HG03175 (cell line): ENCODE data around the gene RAG1.
"Not testable (repeated sequence)": the region's sequence is repeated elsewhere in the genome, so short reads cannot be mapped to it uniquely, and the experiment has no call there.

Experiments
- ATAC-seq: cut with Tn5 transposase; IDR thresholded peaks from one replicate; pipeline ENCODE4 v1.9.1; 2021; ENCODE audit warnings: mild to moderate bottlenecking, moderate library complexity; ENCODE audit not compliant: unreplicated experiment

RAG1 gene

DNA sequence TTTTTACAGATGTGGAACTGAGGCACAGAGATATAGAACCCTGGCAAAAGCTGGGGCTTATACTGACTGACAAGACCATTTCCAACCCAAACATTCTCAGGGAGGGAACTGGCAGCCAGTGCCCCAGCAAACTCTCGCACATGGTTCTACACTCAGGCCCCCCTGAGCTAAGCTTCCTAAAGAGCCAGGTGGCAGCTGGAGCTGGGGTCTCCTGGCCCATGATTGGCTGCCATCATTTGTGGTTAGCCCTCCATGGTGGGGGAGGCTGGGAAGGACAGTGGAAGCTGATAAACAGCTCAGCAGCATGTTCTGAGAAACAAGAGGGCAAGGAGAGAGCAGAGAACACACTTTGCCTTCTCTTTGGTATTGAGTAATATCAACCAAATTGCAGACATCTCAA lies at the start of gene RAG1:
TSS of gene RAG1 (plus strand) at position 314 of the 400 bp plus-strand sequence. CDS start 5,298 bp downstream, outside the sequence.
- no peak for ATAC-seq

DNA sequence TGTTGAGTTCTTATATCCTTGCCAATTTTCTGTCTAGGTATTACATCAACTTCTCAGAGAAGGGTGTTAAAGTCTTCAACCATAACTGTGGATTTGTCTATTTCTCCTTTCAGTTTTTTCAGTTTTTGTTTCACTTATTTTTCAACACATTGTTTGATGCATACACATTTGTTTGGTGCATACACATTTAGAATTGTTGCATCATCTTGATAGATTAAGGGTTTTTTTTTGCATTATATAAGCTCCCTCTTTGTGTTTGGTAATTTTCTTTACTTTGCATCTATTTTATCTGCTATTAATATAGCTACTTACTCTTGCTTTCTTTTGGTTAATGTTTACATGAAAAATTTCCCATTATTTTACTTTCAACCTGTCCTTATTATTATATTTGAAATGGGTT lies 37.0 kb upstream of the RAG1 start:
- ATAC-seq: no peak

DNA sequence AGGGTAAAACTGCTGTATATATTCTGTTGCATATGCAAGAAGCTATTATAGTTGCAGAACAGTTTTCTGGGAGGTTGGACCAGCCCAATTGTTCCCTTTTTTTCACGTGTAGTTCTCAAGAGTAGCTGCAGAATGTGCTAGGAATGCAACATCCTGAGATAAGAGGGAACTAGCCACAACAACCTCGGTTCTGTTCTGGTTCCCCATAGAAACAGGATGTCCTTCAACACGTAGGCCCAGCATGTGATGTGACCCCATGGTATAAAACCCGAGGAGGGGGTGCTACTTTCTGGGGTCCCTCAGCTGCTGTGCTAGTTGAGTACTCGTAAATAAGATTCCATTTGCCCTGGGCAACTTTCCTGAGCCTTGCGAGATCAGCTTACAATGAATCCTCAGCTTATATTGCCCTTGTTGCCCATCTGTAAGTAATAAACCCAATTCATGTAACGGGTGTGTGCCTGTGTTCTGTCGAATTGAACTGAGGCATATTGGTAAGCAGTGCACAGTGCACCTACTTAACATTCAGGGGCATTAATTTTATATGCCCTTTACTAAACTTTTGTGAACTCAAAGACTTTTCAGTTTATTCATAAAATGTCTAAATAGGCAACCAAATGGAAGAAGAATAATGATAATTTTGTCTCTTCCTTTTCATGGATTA lies 34.7 kb upstream of the RAG1 start:
- ATAC-seq: no peak

DNA sequence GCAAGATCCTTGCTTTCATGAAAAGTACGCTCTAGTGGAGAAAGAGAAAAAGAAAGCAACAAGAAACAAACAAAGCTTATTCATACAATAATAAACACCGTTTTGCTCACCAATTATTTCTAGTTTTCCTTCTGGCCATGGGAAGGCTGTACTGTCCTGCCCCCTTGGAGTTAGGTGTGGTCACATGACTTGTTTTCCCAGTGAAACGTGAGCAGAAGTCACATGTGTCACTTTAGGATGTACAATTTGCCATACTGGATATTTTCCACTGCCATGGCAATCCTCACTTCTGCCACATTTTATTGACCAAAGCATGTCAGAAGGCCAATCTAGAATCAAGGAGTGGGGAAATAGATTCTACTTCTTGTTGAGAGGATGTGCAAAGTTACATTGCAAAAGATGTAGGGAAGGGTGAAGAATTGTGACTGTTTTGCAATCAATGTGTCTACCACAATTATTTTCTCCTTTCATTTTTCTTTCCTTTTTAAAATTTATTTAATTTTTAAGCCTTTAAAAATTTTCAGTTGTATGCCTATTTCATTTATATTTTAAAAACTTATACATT lies 33.4 kb upstream of the RAG1 start:
- ATAC-seq: no peak

DNA sequence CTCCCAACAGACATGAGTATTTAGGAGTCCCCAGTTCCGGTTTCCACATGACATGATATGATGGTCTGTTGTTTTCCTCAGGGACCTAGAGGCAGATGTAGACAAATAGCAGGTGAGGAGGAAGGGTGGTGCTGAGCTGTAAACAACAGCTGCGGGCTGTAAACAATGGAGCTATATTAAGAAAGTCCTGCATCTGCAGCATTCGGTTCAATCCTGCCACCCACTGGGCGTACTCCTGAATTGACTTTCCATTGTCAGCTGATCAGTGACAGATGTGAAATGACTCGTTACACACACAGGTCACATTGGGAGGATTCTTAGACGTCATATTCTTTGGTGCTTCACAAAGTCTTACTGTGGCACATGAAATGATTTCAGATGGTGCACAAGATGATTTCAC lies 26.8 kb upstream of the RAG1 start:
- ATAC-seq: peak; percentile 96

DNA sequence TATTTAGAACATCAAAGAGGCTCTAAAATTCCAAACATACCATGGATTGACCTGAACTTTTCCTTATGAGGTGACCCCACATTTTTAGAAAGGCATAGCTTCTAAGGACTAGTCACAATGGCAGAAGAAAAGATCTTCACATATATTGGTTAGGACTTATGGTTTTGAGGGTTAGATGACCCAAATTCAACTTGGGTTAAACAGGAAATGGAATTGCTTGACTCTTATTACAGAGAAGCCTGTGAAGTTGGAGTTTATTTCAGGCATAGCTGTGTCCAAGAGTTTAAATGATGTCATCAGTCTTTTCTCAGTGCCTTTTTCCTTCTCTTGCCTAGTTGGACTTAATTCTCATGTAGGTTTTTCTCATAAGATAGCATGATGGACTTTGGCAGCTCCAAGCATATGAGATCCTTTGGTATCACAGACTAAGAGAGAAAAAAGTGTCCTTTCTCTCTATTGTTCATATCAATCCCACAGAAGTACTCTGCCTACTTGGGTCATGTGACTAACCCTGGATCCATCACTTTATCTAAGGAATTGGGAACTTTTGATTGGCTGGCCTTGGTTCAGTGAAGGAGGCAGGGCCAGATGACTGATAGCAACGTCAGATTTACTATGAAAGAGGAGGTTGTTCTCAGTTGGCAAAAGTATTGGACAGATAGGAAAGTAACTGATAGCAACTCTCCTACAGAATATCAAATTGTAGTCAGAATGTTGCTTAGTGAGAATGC lies 17.3 kb upstream of the RAG1 start:
- no peak for ATAC-seq

DNA sequence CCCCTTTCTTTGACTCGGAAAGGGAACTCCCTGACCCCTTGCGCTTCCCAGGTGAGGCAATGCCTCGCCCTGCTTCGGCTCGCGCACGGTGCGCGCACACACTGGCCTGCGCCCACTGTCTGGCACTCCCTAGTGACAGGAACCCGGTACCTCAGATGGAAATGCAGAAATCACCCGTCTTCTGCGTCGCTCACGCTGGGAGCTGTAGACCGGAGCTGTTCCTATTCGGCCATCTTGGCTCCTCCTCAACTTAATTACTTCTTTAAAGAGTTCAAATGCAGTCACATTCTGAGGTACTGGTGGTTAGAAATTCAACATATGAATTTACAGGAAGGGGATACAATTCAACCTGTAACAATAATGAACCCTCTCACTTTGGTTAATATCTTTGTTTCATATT lies 10.4 kb upstream of the RAG1 start:
- not testable (repeated sequence) for ATAC-seq

DNA sequence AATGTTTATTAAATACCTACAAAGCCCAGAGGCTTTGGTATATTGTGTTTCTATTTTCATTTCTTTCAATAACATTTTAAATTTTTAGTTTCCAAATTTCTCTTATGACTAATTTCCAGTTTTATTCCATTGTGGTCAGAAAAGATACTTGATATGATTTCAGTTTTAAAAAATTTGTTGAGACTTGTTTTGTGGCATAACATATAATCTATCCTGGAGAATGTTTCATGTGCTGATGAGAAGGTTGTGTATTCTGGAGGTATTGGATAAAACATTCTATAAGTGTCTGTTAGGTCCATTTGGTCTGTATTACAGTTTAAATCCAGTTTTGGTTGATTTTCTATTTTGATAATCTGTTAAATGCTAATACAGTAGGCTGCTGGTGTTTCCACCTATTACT lies 9.8 kb upstream of the RAG1 start:
- no peak for ATAC-seq

DNA sequence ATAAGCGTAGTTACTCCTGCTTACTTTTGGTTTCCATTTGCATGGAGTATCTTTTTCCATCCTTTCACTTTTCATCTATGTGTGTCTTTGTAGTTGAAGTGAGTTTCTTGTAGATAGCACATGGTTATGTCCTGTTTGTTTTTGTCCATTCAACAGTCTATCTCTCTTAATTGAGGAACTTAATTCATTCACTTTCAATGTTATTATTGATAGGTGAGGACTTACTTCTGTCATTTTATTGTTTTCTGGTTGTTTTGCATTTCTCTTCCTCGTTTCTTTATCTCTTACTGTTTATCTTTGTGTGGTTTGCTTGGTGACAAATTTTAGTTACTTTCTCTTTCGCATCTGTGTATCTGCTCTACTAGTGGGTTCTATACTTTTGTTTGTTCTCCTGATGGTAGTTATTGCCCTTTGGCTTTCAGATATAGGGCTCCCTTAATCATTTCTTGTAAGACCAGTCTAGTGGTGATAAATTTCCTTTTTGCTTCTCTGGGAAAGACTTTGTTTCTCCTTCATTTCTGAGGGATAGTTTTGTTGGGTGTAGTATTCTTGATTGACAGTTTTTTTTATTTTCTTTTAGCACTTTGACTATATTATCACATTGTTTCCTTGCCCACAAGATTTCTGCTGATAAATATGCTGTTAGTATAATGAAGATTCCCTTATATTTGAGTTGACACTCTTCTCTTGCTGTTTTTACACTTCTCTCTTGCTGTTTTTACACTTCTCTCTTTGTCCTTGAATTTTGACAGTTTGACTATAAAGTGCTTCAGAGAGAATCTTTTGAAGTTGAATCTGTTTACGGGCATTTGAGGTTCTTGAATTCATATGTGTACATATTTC lies 9.0 kb upstream of the RAG1 start:
- ATAC-seq: peak; percentile 91

DNA sequence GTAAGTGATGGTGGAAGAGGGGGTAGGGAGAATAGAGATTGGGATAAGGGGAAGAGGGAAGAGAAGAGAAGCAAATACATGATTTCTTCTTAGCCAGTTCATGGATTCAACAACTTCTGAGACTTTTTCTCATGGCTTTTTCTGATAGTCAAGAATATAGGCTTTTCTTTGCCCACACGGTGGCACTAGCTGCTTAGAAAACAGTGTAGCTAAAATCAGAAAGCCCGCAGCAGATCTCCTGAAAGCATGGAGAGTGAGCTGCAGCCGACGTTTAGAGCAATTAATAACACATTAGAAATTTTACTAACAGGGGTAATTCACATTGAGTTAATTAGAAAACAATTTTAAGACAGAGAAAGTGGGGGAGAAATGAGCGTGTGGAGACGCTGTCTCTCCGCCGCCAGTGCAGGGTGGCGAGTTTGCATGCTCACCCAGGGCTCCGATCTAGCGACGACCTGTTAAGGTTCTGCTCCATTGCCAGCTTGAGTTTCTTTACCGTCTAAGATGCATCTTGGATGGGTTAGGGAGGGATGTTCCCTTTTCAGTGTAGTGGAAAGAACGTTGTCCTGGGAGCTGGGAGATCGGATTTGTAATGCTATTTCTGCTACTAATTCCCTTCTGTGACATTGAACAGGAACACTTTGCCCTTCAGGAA lies 3.3 kb upstream of the RAG1 start:
- peak; percentile 72 for ATAC-seq

DNA sequence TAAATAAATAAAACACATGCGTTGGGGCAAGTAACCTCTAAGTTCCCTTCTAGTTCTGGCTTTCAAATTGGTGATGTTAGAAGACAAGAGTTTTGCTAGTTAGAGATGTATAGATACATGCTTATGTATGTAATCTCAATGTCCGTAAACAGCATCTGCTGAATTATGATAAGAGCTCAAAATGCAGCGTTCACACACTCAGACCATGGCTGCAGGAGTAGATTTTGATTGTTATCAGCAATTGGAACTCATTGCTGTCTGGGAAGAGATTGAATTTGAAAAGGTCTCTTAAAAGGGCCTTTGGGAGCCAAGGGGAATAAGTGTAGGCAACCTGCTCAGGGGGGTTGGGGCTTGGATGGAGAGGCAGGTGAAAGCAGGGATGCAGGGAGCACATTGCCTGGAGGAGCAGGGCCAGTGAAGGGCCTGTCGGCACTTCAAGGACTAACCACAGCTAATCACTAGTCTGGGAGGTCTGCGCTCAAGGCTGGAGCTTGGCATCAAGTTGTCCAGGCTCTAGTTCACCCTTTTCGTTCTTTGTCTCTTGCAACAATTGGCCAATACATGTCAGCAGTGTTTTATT lies 2.7 kb upstream of the RAG1 start:
- no peak for ATAC-seq

DNA sequence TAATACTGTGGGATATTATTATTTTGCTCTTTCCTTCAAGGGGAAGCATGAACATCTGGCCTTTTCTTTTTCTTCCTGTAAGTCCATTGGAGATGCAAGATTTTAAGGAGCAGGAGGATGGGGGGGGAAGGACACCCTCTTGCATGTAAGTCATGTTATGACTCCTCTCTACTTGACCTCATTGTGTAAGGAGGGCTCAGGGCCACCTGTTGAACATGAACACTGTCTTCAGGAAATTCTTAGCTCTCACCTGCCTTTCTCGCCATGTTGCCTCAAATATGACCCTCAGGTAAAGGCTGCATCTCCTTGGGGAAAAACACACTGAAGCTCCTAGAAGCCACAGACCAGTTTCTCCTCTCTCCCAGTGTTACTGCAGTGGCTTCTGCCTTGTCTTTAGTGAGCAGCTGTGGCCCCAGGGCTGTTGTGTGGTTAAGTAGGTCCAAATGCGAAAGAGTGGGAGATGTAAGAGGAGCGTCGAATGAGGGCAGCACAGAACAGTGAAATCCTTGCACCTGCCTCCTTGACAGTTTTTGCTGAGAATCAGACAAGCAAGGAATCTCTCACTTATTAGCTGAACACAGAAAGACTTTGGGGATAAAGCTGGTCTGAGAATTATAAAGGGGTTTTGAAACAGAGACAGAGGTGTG lies 1.3 kb upstream of the RAG1 start:
- ATAC-seq: no peak

DNA sequence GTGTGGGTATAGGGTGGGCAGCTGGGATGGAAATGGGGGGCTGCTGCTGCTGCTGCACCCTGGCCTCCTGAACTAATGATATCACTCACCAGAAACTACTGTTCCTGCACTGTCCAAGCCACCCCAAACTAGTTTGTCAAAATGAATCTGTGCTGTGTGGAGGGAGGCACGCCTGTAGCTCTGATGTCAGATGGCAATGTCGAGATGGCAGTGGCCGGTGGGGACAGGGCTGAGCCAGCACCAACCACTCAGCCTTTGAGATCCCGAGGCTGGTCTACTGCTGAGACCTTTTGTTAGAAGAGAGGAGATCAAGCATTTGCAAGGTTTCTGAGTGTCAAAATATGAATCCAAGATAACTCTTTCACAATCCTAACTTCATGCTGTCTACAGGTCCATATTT lies 1.3 kb downstream of the RAG1 start:
- no peak for ATAC-seq

DNA sequence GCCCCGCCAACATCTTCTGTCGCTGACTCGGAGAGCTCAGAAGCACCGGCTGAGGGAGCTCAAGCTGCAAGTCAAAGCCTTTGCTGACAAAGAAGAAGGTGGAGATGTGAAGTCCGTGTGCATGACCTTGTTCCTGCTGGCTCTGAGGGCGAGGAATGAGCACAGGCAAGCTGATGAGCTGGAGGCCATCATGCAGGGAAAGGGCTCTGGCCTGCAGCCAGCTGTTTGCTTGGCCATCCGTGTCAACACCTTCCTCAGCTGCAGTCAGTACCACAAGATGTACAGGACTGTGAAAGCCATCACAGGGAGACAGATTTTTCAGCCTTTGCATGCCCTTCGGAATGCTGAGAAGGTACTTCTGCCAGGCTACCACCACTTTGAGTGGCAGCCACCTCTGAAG lies 6.7 kb downstream of the RAG1 start:
- ATAC-seq: no peak

DNA sequence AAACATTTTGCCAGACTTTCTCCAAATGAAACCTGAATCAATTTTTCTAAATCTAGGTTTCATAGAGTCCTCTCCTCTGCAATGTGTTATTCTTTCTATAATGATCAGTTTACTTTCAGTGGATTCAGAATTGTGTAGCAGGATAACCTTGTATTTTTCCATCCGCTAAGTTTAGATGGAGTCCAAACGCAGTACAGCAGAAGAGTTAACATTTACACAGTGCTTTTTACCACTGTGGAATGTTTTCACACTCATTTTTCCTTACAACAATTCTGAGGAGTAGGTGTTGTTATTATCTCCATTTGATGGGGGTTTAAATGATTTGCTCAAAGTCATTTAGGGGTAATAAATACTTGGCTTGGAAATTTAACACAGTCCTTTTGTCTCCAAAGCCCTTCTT lies 9.6 kb downstream of the RAG1 start:
- ATAC-seq: no peak

DNA sequence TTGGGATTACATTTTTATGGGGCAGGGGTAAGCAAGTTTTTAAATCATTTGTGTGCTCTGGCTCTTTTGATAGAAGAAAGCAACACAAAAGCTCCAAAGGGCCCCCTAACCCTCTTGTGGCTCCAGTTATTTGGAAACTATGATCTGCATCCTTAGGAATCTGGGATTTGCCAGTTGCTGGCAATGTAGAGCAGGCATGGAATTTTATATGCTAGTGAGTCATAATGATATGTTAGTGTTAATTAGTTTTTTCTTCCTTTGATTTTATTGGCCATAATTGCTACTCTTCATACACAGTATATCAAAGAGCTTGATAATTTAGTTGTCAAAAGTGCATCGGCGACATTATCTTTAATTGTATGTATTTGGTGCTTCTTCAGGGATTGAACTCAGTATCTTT lies 10.1 kb downstream of the RAG1 start:
- ATAC-seq: no peak

DNA sequence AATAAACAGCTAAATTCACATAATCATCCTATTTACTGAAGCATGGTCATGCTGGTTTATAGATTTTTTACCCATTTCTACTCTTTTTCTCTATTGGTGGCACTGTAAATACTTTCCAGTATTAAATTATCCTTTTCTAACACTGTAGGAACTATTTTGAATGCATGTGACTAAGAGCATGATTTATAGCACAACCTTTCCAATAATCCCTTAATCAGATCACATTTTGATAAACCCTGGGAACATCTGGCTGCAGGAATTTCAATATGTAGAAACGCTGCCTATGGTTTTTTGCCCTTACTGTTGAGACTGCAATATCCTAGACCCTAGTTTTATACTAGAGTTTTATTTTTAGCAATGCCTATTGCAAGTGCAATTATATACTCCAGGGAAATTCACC lies 10.7 kb downstream of the RAG1 start:
- no peak for ATAC-seq

DNA sequence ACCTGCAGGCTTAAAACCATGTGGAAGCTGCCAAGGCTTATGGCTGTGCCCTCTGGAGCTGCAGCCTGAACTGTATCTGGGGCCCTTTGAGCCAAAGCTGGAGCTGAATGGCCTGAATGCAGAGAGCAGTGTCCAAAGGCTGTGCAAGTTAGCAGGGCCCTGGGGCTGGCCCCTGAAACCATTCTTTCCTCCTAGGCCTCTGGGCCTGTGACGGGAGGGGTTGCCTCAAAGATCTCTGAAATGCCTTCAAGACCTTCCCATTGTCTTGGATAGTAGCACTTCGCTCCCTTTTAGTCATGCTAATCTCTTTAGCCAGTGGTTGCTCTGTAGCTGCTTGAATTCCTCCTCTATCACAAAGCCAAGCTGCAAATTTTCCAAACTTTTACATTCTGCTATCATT lies 13.7 kb downstream of the RAG1 start:
- no peak for ATAC-seq

DNA sequence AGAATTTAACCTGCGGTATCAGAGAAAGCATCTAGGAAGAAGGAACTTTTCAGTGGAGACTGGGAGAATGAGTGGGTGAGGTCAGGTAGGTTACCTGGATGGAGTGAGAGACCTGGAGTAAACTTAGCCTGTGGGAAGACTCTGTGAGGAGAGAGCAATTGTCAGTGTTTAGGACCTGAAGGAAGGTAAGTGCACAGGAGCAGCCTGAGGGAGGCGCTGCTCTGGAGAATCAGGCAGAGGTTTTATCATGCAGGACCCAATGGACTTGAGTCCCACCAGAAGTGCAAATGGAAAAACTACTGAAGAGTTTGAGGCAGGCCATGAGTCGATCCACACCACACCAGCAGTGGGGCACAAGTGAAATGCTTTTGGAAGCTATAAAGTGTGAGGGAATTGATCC lies 15.9 kb downstream of the RAG1 start:
- no peak for ATAC-seq

DNA sequence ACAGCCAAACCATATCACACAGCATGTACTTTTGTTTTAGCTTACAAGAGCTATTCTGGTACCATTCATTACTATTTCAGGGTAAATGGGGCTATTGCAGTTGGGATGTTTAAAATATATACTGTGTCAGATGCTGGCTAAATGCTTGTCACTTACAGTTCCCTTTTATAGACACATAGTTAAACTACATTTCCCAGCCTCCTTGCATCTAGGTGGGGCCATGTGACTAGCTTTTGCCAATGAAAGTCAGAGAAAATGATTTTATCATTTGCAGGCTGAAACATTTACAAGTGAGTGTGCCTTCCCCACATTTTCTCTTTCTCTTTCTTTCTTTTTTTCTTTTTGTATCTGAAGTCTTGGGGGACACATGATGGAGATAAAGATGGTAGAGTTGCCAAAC lies 18.7 kb downstream of the RAG1 start:
- ATAC-seq: peak; percentile 59
